Epithelial cell of esophagus (primary cell): Measurements from ENCODE around the gene HSCB.

Experiments used
- DNase-seq: peaks from one replicate; pipeline ENCODE4 v3.0.0; 2010; ENCODE audit warnings: low read depth
- H3K4me3 ChIP-seq: 2 replicates; pipeline ENCODE4 v1.5.1; 2011; ENCODE audit warnings: mild to moderate bottlenecking, low read length, control low read depth
- CTCF ChIP-seq: IDR thresholded peaks from 2 replicates; pipeline ENCODE4 v1.5.1; 2011; ENCODE audit warnings: low read depth, mild to moderate bottlenecking, low read length, control low read depth, inconsistent platforms; ENCODE audit not compliant: insufficient read depth; ENCODE audit errors: missing control alignments

HSCB gene

GRCh38 chr22:28766628-28767027, 24.8 kb downstream of the HSCB start:
- no peak for DNase-seq
- H3K4me3 ChIP-seq = no peak overlapping the region
- TF ChIP-seq CTCF = no peak

GRCh38 chr22:28768701-28769393, 27.0 kb downstream of the HSCB start:
- H3K4me3 ChIP-seq = no peak overlapping the region
- TF ChIP-seq CTCF = no peak
- DNase-seq = no peak

- no peak for DNase-seq
- no peak overlapping the region for H3K4me3 ChIP-seq
- no peak for TF ChIP-seq CTCF
Observed at GRCh38 chr22:28769394-28770085, 27.7 kb downstream of the HSCB start.

- no peak for TF ChIP-seq CTCF
- no peak overlapping the region for H3K4me3 ChIP-seq
- DNase-seq = peak; percentile 86
Observed at GRCh38 chr22:28771195-28771791, 29.5 kb downstream of the HSCB start.

GRCh38 chr22:28772633-28773460, 31.0 kb downstream of the HSCB start, which contains the start of gene CCDC117:
CCDC117 (plus strand) TSS chr22:28772695; CDS start chr22:28772850, 155 bp downstream.
- peak within 1 kb of the TSS; percentile 86 for H3K4me3 ChIP-seq
- no peak for TF ChIP-seq CTCF

GRCh38 chr22:28773461-28773867, 31.6 kb downstream of the HSCB start:
- no peak for TF ChIP-seq CTCF
- peak overlapping the region; percentile 86 for H3K4me3 ChIP-seq
- DNase-seq = peak; percentile 18

More at GRCh38 chr22:28772633-28773460, 31.0 kb downstream of the HSCB start, which contains the start of gene CCDC117:
- DNase-seq = peak; percentile 97
